HG02852 (cell line): ENCODE measurements around the gene MAPKAP1.
A peak's percentile ranks its signal among the peaks of the same experiment; 100 is the strongest.
"Not testable (repeated sequence)": the region's sequence is repeated elsewhere in the genome, so short reads cannot be mapped to it uniquely, and the experiment has no call there.

Experiments
- ATAC-seq: cut with Tn5 transposase; IDR thresholded peaks from one replicate; pipeline ENCODE4 v1.9.1; 2021; ENCODE audit warnings: mild to moderate bottlenecking, moderate library complexity; ENCODE audit not compliant: unreplicated experiment

The MAPKAP1 gene

DNA sequence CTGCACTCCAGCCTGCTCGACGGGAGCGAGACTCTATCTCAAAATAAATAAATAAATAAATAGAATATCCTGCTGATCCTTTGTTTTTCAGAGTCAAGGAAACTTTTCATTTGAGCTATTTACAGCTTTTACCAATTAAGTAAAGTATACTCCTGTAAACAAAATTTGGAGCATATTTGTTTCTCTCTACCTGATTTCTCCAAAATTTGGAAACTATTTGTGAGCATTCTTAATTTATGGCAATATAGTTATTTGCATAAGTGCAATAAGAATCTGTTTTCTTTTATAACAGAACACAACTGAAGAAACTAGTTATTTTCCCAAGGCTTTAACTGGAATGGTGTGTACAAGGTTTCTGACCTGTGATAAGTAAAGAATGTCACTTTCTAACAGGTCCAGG, 135.2 kb downstream of the MAPKAP1 start:
- not testable (repeated sequence) for ATAC-seq

DNA sequence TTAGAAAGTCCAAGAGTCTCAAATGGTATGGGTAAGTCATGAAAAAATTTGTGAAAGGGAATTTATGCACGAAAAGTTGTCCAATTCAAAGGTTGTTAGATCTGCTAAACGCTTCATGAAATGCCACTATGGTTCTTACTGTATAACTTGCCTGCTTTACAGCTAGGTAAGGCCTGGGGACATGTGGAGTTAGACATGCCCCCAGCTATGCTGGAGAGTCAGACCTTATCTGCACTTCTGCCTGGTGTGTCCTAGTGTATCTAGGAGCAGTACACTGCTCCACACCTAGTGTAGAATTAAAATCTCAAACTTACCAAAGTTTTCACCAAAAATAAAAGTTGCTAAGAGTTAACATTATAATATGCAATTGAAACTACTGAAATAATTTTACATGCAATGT, 136.8 kb downstream of the MAPKAP1 start:
- no peak for ATAC-seq

DNA sequence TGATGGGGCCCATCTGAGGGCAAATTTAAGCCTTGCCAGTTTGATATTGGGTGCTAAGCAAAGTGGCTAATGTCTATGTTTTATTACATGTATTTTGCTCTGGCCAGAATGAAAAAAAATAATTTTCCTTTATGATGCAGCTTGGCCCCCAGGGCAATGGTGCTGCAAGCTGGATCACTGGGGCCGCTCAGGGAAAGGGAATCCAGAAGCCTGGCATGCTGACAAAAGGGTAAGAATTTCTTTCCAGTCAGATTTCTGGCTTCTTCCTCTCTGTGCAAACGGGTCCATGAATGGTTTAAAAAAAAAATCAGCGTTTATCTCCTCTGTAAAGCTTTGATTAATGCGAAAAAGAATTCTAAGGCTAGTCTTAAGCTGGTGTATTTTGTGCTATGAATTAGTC, 138.4 kb downstream of the MAPKAP1 start:
- ATAC-seq: no peak

DNA sequence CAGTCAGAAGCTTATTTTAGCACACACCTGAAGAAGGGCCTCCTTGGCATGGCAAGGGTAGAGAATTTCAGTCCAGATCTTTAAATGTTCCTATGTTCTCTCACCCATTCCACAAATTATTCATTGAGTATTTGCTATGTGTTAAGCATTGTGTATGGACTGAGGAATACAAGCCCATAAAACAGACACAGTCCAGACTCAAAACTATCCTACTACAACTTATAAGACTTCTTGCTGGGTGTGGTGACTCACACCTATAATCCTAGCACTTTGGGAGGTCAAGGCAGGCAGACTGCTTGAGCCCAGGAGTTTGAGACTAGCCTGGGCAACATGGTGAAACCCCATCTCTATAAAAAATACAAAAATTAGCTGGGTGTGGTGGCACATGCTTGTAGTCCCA, 141.0 kb downstream of the MAPKAP1 start:
- ATAC-seq: not testable (repeated sequence)

DNA sequence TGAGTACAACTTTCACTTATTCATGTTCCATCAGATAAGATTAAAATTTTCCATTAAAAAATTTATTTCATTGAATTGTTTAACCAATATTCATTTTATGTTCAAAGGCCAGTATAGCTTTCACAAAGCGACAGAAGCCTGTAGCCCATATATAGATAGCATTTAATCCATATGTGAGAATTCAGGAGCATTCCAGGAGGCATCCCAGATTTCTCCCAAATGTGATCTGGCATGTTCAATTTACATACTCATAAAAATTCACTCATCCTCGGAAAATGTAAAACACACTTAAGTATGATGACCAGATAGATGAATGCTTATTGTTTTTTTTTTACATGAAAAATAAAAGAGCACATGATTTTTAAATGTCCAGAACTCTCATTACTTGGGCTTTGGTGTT, 141.9 kb downstream of the MAPKAP1 start:
- ATAC-seq: no peak

DNA sequence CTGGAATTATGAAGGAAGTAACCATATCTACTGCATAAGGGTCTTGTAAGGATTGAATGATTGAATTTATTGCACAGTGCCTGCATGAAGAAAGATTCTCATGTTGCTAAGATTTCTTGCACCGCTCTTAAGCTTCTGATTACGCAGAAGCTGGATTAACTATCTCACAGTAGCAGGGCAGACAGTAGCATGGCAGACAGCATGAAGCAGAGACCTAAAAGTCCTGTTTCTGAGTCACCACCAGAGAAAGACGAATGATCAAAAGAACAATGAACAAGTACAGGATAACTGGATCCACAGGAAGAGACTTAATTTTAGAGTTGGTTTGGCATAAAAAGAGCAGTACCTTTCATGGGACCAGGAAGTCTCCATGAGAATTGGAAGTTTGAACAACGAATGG, 142.4 kb downstream of the MAPKAP1 start:
- ATAC-seq: no peak

DNA sequence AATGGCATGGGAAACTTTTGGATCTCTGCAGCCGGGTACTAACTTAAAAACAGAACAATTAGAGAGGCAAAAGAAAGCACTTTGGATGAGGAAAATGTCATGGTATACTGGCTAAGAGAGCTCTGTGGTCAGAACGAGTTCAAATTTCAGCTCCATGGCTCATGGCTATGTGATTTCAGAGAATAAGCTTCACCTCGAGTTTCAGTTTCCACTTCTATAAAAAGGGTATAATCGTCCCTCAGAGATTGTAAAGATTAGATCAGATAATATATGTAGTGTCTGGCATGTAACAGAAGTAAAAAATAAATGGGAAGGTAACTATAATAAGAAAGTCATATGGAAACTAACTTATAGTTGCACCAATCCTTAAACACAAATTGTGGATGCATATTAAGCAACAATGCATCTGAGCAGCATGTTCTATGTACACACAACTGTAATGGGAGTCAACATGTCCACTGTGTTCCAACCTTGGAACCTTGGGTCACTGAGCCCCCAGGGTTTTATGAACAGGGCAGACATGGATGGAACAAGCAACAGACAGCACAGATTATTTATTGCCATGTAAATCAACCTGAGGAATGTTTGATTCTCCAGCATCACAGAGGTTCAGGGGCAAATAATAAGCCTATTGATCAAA, 145.4 kb downstream of the MAPKAP1 start:
- ATAC-seq: peak; percentile 66

DNA sequence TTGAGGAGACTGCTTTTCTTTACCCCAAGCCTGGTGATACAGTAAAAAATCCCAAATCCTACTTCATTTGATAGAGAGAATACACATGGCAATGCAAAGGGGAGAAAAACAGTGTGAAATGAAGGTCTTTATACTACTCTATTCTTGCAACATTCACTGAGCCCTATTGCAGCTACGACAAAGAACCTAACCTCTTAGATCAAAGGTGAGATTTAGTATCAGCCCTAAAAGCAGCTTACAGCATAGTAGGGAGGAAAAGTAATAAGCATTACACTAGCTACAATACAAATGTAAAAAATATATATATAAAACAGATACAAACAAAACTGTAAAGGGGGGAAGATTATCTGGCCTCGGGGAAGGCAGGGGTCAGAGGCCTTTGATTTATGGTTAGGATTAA, 147.1 kb downstream of the MAPKAP1 start:
- no peak for ATAC-seq

DNA sequence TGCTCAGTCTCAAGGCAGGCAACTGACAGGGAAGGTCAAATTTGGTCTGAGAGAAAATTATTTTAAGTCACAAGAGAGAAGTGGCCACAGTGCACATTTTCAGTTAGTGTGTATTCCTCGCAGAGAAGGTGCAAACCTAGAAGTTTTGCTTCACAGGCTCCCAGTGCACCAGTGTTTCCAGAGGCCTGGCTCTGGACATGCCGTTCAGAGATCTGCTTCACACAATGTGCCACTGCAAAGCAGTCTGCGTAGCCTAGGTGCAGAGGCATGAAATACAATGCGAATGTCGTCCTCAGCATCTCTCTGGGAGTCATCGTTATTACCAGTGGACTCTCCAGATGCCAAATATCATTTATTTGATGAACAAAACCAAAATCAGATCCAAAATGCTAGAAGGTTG, 147.8 kb downstream of the MAPKAP1 start:
- no peak for ATAC-seq

DNA sequence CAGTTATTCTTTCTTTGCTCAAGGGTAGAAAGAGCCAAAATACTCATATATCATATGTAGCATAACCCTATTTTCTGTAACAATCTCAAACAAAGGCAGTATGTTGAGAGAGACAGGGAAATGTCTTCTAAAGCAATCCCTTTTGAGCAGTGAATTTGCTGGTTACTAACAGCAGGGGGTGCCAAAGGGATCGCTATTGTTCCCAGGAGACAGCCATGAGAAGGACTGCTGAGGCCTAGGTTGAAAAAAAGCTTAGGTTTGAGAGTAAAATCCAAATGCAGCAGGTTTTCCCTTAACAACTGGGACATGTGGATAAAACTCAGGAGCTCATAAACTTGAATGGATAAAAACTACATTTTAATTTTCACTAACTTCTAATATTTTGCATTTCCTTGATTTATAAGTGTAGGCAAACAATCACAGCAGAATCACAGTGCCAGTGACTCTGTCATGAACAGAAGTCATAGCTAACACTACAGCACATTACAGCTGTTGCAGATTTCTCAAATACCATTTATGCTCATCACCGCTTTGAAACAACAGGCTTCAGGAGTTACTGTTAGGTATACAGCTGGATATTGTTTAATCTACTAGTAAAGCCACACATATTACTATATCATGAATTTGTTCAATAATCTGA, 148.4 kb downstream of the MAPKAP1 start:
- ATAC-seq: no peak

DNA sequence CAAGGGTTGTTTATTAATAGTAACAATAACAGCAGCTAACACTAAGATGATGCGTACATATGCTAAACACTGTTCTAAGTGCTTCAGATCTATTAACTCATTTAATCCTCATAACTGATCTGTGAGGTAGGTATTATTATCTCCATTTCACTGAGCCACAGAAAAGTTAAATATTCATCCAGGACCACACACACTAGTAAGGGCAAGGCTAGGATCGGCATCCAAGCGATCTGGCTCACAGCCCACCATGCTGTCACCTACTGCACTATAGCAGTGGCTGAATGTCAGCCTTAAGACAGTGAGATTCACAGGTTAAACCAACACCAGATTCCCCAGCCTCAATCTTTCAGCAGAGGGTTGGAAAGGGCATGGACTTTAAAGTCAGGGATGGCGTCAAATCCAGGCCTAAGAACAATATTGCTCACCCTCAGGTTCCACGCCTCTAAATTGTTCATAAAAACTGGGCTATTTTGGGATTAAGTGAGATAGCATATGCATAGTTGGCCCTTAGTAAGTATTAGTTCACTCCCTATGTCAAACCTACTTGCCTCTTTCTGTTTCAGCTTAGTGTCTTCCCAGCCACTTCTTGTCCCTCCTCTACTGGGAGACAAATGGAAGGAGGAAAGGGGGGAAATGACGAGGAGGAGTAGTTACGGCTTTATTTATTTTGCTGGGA, 150.8 kb downstream of the MAPKAP1 start:
- ATAC-seq: no peak

DNA sequence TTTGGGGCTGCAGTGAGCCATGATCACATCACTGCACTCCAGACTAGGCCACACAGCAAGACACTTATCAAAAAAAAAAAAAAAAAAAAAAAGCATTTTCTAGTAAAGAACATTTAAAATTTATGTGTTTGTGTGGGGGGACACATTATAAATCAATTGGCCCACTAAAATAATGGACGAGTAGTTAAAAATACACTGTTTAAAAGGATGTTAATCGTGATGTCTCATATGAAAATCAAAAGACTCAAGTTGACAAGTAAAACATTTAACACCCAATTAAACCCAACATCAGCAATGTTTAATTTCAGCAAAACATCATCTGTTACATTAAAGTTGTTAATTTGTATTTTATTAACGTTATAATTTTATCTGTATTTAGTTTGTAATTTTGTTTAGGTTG, 152.3 kb downstream of the MAPKAP1 start:
- no peak for ATAC-seq

DNA sequence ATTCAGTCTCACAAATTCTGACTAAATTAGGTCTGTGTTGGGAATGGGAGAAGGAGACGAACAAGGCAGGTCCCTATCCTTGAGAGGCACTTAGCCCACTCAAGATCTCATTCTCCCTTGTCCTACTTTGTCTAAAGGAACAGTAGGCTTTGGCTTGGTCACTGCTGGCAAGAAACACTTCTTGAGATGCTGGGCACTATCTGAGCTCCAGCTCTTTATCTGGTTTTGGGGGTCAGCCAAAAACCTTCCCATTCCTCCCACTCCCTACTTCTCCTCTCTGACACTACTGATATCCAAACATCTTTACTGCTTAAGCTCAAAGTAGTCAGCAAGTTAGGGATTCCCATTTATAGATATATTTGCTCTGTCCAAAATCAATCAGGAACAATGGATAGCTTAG, 155.2 kb downstream of the MAPKAP1 start:
- no peak for ATAC-seq

DNA sequence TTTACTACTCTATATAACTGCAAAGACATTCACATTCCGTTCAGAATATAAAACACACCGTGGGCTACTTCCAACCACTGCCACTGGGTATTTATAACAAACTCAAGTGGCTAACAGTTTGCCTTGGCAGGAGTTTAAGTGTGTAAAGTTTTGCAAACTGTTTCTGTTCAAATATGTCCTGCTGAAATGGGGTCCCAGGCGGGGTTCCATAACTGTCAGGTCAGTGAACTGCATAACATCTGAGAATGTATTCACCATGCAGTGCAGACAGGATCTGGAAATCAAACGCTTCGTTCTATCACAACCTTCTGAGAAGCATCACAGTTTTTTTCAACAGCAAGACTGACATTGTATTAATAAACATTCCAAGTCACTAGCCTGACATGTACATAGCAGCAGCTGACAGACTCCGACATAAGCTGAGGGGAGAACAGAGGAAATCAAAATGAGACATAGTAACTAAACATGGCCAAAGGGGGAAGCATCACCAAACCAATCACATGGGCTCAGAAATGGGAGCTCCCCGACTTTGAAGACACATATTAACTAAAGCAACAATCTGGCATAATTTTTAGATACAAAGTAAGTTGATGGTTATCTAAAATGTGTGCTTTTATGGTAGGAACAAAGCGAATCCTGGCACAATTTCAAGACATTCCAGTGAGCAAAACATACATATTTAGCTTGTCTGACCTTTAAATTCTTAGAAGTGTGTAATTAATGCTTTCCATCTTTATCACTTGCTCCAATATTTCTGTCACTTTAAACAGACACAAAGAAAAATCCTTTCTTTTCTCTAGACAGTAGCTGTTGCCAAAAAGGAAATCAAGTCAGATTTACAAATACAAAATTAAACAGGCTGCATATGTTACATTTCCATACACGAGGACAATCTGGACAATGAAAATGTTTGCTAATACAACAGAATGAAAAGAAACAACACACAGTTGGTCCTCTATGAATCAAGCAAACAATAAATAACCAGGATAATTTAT, 156.8 kb downstream of the MAPKAP1 start:
- no peak for ATAC-seq

DNA sequence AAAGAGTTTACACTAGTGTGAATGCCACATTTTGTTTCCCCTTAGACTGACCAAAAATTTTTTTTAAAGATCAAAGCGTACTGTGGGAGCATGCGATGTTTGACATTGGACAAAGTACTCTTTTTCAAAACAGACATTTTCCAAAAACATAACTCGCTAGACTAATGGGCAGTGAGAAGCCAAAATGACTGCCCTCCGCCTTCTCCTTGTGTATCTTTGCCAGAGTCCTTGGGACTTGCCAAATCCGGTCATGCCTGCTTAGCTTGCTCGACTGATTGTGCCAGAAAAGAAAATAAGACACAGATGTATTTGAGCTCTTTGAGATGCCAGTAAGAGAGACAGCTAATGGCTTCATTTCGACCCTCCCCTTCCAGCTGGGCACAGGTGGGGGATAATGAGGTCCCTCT, 157.5 kb downstream of the MAPKAP1 start:
- ATAC-seq: no peak

DNA sequence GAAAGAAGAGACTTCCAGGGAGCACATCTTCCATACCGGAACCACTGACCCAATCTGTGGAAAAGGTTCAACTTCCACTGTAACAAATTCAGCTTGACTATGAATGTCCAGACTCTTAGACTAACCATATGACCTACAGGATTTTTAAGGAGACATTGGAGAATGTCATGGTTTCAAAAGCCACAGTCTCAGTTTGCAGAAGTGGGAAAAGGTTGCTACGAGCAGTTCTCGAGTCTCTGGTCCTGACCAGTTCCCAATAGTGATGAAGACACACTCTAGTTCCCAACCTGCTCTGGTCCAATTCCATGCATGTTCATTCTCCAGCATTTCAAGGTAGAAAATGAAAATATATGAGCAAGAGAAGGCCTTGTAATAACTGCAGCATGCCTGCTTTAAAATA, 158.0 kb downstream of the MAPKAP1 start:
- ATAC-seq: no peak

DNA sequence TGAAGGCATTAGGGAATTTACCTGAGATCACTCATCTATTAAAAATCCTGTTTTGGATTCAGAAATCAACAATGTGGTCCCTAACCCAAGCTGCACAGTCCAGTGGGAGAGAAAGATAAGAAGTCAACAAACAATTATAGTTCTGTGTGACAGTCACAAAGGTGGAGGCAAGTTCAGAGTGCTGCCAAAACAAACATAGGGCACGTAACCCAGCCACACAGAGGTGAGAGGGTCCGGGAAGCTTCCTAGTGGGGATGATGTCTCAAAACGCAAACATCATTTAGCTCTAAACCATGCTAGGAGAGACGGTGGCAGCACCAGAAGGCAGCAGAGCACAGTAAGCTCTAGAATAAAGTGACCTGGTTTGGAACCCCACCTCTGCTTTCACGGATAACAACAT, 158.9 kb downstream of the MAPKAP1 start:
- no peak for ATAC-seq

DNA sequence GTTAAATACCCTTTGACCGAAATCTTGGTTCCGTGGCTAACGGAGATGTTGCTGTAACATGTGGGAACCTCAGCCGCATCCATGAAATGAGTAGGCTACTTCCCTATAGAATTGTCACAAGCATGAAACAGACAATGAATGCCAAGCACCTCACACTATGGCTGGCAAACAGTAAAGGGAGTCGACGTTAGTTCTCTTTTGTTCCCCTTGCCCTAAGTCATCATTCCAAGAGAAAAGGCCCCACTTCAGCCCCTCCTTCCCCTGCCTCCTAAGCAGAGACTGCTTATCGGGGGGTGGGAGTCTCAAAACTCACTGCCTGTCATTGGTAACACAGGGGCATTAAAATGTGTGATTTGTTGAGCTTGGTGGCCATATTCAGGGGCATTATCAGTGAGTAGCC, 159.6 kb downstream of the MAPKAP1 start:
- no peak for ATAC-seq

DNA sequence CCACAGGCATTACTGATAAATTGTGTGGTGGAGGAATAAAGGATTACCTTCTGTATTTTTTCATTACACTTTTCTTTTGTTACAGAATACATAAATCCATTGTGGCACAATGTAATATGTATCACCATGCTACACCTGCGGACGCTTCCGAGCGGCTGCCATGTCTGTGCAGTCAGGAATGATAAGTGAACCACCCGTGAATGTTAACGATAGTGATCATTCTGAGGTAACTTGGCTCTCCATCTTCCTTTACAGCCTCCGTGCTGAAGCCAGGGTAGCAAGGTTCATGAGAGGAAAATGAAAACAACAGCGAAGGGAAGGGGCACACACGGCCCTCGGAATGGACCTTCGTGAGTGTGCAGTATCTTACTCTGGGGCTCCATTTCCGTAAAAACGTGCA, 161.2 kb downstream of the MAPKAP1 start:
- ATAC-seq: no peak

DNA sequence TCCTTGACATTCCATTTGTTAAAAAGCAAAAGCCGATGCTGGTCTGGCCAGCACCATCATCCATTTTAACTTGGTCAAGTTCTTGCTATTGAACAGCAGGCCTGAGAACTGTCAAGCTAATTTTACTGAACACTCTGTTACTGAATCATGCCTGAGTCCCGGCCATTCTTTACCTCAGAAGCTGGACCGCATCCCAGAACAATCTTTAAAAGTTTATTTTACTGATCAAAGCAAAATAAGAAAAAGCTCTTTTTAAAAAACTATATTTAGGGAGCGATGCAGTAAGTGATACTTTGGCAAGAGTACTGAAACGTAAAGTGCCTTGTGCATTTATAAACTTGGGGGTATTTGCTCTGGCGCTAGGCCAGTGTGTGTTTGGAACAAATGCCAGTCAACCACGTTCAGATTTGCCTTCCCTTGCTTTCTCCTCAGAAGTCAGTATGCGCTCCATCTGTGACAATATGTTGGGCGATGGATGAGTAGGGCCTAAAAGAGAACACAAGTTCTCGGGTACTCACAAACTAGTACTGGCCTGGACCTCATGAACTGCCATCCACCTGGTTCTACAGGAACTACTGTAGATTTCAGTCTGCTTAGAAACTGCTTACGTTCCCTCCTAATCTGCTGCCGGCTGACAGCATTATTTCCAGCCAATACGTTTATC, 161.9 kb downstream of the MAPKAP1 start:
- ATAC-seq: no peak

DNA sequence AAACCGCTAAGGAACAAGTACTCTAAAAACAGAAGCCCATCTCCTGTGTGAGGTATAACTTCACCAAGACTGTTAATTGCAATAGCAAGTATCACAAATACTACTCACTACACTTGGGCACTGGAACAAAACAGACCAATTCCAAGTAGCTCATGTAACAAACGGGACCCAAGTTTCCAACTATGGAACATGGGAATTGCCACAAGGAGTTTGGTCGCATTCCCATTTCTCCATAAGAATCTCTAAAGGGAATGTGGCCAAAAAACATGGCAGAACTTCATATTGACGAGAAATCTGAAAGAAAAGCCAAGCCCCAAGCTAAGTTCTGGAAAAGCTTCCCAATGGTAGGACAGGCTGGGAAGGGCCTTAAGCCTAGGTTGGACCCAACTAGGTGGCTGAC, 162.5 kb downstream of the MAPKAP1 start:
- ATAC-seq: no peak
